ENCODE measurements around the gene PRKCH. TPM values are rescaled to one million over a fixed set of nuclear protein-coding genes. Genes with fewer than 3 reads are reported as not detected.

The PRKCH gene
- total RNA-seq, 1 experiment from 2014 or later, result 5.2 TPM

GRCh38 chr14:61575126-61575525 is 253.7 kb downstream of the PRKCH start:
- no CpG with 5 or more reads among the region's 3 CpGs for WGBS (ENCODE audit: extremely low coverage, insufficient read length, low lambda C conversion rate)
- H3K4me1 Mint-ChIP-seq, result peaks cover 8 to 18% of the 10 kb centered on the region in 2 experiments; a peak in 3 of 4 replicates
- no peaks in the 10 kb centered on the region for H3K9me3 Mint-ChIP-seq
- no peak for DNase-seq
- Histone ChIP-seq H2BK20ac (ENCODE audit: low read depth, low read length, poor library complexity, severe bottlenecking) (no peak overlapping the region), H3K4ac (ENCODE audit: low read depth, low read length) (no peak overlapping the region), H3T11ph (ENCODE audit: low read length) (no peak overlapping the region), H2BK5ac (ENCODE audit: insufficient read length, low read length) (no peak overlapping the region), H3K4me2 (ENCODE audit: insufficient read depth, insufficient read length, low read length) (no peak overlapping the region), H4K5ac (ENCODE audit: insufficient read length, low read depth, low read length) (no peak overlapping the region), H3K4me1 (ENCODE audit: insufficient read depth, low read length) (no peaks in the 10 kb centered on the region), H3K56ac (ENCODE audit: insufficient read length, low read depth, low read length) (no peak overlapping the region), H4K91ac (ENCODE audit: insufficient read length, low read depth, low read length) (no peak overlapping the region), H3K23ac (ENCODE audit: insufficient read length, low read depth, low read length) (no peak overlapping the region), H3K79me1 (ENCODE audit: insufficient read depth, low read depth, low read length, poor library complexity, severe bottlenecking) (no peaks in the 10 kb centered on the region), H3K79me2 (ENCODE audit: insufficient read depth, low read length) (no peaks in the 10 kb centered on the region), H3K9ac (ENCODE audit: extremely low read depth, insufficient read length, low read length) (no peak overlapping the region), H4K20me1 (ENCODE audit: control insufficient read depth, insufficient read depth, insufficient read length) (no peaks in the 10 kb centered on the region), H3K23me2 (ENCODE audit: insufficient read length, low read depth, low read length, poor library complexity, severe bottlenecking) (no peaks in the 10 kb centered on the region), H2AFZ (ENCODE audit: low read length) (no peak overlapping the region), H3K9me3 (ENCODE audit: control insufficient read depth, low read depth, low read length) (no peaks in the 10 kb centered on the region), H4K8ac (replicated peaks; ENCODE audit: insufficient read length, low read depth, low read length) (no peak overlapping the region), H3K27ac (ENCODE audit: insufficient read length, low read depth, low read length) (no peak overlapping the region), H2AK5ac (ENCODE audit: insufficient read length, low read length) (no peak overlapping the region), H2BK12ac (ENCODE audit: insufficient read length, low read depth, low read length) (no peak overlapping the region), H2BK120ac (ENCODE audit: low read depth, low read length, poor library complexity, severe bottlenecking) (no peak overlapping the region), H2BK15ac (ENCODE audit: low read depth, low read length) (no peak overlapping the region), H3K14ac (ENCODE audit: insufficient read depth, low read length) (no peak overlapping the region), H3K18ac (ENCODE audit: insufficient read length, low read depth, low read length) (no peak overlapping the region), H3K27me3 (ENCODE audit: insufficient read depth, low read length) (no peaks in the 10 kb centered on the region)
- TF ChIP-seq CTCF (conservative IDR thresholded peaks at IDR 0.05), result no peak
- no peak overlapping the region for H3K4me3 Mint-ChIP-seq
- no peaks in the 10 kb centered on the region for H3K36me3 Mint-ChIP-seq (ENCODE audit: insufficient read depth in 1 of 3, low read depth in 3 of 3)
- H3K27me3 Mint-ChIP-seq (ENCODE audit: low read depth), result peaks cover 6% of the 10 kb centered on the region
- no peak overlapping the region for H3K27ac Mint-ChIP-seq
